Fibroblast of the aortic adventitia (primary cell): ENCODE data around the gene BRI3BP. TPM values are rescaled to one million over a fixed set of nuclear protein-coding genes. Genes with fewer than 3 reads are reported as not detected.

Experiments
- DNase-seq: peaks from one replicate; pipeline ENCODE4 v3.0.0-alpha.2; 2010; ENCODE audit warnings: low read depth
- H3K4me3 ChIP-seq: 2 replicates; pipeline ENCODE4 v1.5.1; 2011; ENCODE audit warnings: low read depth, mild to moderate bottlenecking, control low read depth, low read length, moderate library complexity
- CTCF ChIP-seq: IDR thresholded peaks from 2 replicates; pipeline ENCODE4 v1.5.1; 2011; ENCODE audit warnings: mild to moderate bottlenecking, low read length, control low read depth, inconsistent platforms; ENCODE audit not compliant: insufficient read depth
- total RNA-seq: library from RNA; depleted of rRNA; stranded (reverse); fragments of >200 nt; gene quantifications from 2 replicates; pipeline ENCODE4 v1.2.3, GENCODE V29; 2012; ENCODE audit warnings: low replicate concordance

Gene BRI3BP
- total RNA-seq, 1 donor: 6.1 TPM

GRCh38 chr12:124961055-124961454 lies 32.4 kb upstream of the BRI3BP start:
- no peak for DNase-seq
- TF ChIP-seq CTCF: no peak

GRCh38 chr12:124963211-124963610 lies 30.2 kb upstream of the BRI3BP start:
- DNase-seq: no peak
- TF ChIP-seq CTCF: no peak
- H3K4me3 ChIP-seq: no peak overlapping the region

More at GRCh38 chr12:124961055-124961454, 32.4 kb upstream of the BRI3BP start:
- no peak overlapping the region for H3K4me3 ChIP-seq

GRCh38 chr12:124964251-124964650 lies 29.2 kb upstream of the BRI3BP start:
- H3K4me3 ChIP-seq: no peak overlapping the region
- TF ChIP-seq CTCF: no peak
- DNase-seq: no peak

GRCh38 chr12:124964836-124965462 lies 28.5 kb upstream of the BRI3BP start:
- no peak for TF ChIP-seq CTCF
- no peak for DNase-seq
- no peak overlapping the region for H3K4me3 ChIP-seq

- no peak for DNase-seq
- TF ChIP-seq CTCF: no peak
- H3K4me3 ChIP-seq: no peak overlapping the region
Measured at GRCh38 chr12:124967016-124967739, 26.3 kb upstream of the BRI3BP start.

GRCh38 chr12:124968656-124969055 lies 24.8 kb upstream of the BRI3BP start:
- no peak for TF ChIP-seq CTCF
- no peak for DNase-seq
- H3K4me3 ChIP-seq: no peak overlapping the region
